Measurements from ENCODE around the gene PSMB7. TPM values are rescaled to one million over a fixed set of nuclear protein-coding genes. Genes with fewer than 3 reads are reported as not detected.
"Not testable (repeated sequence)": the region's sequence is repeated elsewhere in the genome, so short reads cannot be mapped to it uniquely, and the experiment has no call there.

The PSMB7 gene
- total RNA-seq, 1 donor from 2014 or later = 120 TPM

GRCh38 chr9:124428751-124429529, 13.7 kb upstream of the PSMB7 start:
- no peaks in the 10 kb centered on the region for H3K36me3 Mint-ChIP-seq (ENCODE audit: low read depth)
- no peak overlapping the region for H3K4me3 Mint-ChIP-seq
- no peak for ATAC-seq (ENCODE audit: low read depth)
- no peak for TF ChIP-seq CTCF (IDR thresholded peaks at IDR 0.05)
- peaks cover 2% of the 10 kb centered on the region for H3K27me3 Mint-ChIP-seq
- no peaks in the 10 kb centered on the region for H3K9me3 Mint-ChIP-seq
- ChIA-PET CTCF (no interaction called here), POLR2A (no interaction called here)
- DNase-seq = no peak
- no peaks in the 10 kb centered on the region for H3K4me1 Mint-ChIP-seq
- intact Hi-C loops (cut with micrococcal nuclease) = no loop called here
- no peak overlapping the region for H3K27ac Mint-ChIP-seq

DNA sequence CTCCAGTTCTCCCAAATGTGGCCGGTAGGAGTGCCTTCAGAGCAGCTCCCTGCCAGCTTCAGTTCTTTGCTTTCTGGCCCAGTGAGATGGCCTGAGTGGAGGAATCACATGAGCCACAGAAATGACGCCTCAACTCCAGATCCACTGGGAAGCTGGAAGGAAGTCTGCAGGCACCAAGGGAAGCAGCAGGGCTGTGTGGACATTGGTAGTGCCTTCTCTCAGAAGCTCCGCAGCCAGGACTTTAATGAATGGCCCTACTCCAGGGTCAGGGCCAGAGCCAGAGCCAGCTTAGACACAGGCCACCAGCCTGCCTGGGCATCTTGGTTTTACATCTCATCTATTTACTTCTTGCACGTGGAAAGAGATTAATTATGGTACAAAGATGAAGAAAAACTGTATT, 12.0 kb upstream of the PSMB7 start:
- no peak for ATAC-seq (ENCODE audit: low read depth)

GRCh38 chr9:124426361-124426760, 11.1 kb upstream of the PSMB7 start:
- Mint-ChIP-seq H3K27me3 (no peaks in the 10 kb centered on the region), H3K9me3 (no peaks in the 10 kb centered on the region), H3K4me1 (no peaks in the 10 kb centered on the region), H3K4me3 (no peak overlapping the region), H3K27ac (no peak overlapping the region), H3K36me3 (ENCODE audit: low read depth) (no peaks in the 10 kb centered on the region)
- intact Hi-C loops (cut with micrococcal nuclease) = no loop called here
- DNase-seq (no peak), ATAC-seq (ENCODE audit: low read depth) (no peak)
- ChIA-PET CTCF (no interaction called here), POLR2A (no interaction called here)
- TF ChIP-seq CTCF (IDR thresholded peaks at IDR 0.05) = no peak

More for the DNA sequence above, 12.0 kb upstream of the PSMB7 start:
- H3K36me3 Mint-ChIP-seq (ENCODE audit: low read depth) = no peaks in the 10 kb centered on the region
- no peak for DNase-seq
- H3K9me3 Mint-ChIP-seq = no peaks in the 10 kb centered on the region
- H3K27ac Mint-ChIP-seq = no peak overlapping the region
- no peaks in the 10 kb centered on the region for H3K27me3 Mint-ChIP-seq
- intact Hi-C loops (cut with micrococcal nuclease) = no loop called here
- TF ChIP-seq CTCF (IDR thresholded peaks at IDR 0.05) = no peak
- CTCF ChIA-PET = no interaction called here
- H3K4me3 Mint-ChIP-seq = no peak overlapping the region
- H3K4me1 Mint-ChIP-seq = no peaks in the 10 kb centered on the region
- POLR2A ChIA-PET = no interaction called here

GRCh38 chr9:124425733-124426132, 10.5 kb upstream of the PSMB7 start:
- H3K4me1 Mint-ChIP-seq; H3K27ac Mint-ChIP-seq; ATAC-seq (ENCODE audit: low read depth); H3K27me3 Mint-ChIP-seq; DNase-seq; intact Hi-C loops (cut with micrococcal nuclease); CTCF ChIA-PET; H3K9me3 Mint-ChIP-seq; H3K4me3 Mint-ChIP-seq; POLR2A ChIA-PET; H3K36me3 Mint-ChIP-seq (ENCODE audit: low read depth): not testable (repeated sequence)

GRCh38 chr9:124423591-124423990, 8.3 kb upstream of the PSMB7 start:
- no peaks in the 10 kb centered on the region for H3K36me3 Mint-ChIP-seq (ENCODE audit: low read depth)
- no peaks in the 10 kb centered on the region for H3K9me3 Mint-ChIP-seq
- no peak for TF ChIP-seq CTCF (IDR thresholded peaks at IDR 0.05)
- no peak for DNase-seq
- ChIA-PET POLR2A (no interaction called here), CTCF (no interaction called here)
- H3K27ac Mint-ChIP-seq = no peak overlapping the region
- intact Hi-C loops (cut with micrococcal nuclease) = no loop called here
- no peak overlapping the region for H3K4me3 Mint-ChIP-seq
- no peaks in the 10 kb centered on the region for H3K27me3 Mint-ChIP-seq
- no peak for ATAC-seq (ENCODE audit: low read depth)
- H3K4me1 Mint-ChIP-seq = peaks cover 2% of the 10 kb centered on the region

DNA sequence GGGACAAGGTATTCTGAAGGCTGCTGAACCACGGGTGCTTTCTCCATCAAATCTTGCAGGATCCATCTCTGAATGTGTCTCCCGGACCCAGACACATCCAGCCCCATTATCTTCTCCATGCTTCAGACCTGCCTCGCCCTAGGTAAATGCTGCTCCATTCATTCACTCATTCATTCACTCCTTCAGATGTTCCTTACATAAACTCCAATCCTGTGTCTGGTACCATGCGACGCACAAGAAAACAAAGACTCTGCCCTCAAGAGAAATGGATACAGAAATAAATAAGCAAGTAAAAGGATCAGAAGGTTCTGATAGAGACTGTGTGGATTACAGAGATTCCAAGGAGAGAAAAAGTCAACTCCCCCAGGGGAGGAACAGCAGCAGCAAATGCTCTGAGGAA, 7.9 kb upstream of the PSMB7 start:
- TF ChIP-seq CTCF (IDR thresholded peaks at IDR 0.05) = no peak
- no peak overlapping the region for H3K4me3 Mint-ChIP-seq
- H3K36me3 Mint-ChIP-seq (ENCODE audit: low read depth) = no peaks in the 10 kb centered on the region
- no peak overlapping the region for H3K27ac Mint-ChIP-seq
- intact Hi-C loops (cut with micrococcal nuclease) = no loop called here
- CTCF ChIA-PET = no interaction called here
- H3K4me1 Mint-ChIP-seq = peaks cover 2% of the 10 kb centered on the region
- H3K9me3 Mint-ChIP-seq = no peaks in the 10 kb centered on the region
- POLR2A ChIA-PET = no interaction called here
- DNase-seq (no peak), ATAC-seq (ENCODE audit: low read depth) (no peak)
- H3K27me3 Mint-ChIP-seq = no peaks in the 10 kb centered on the region

Measured in activated B cell treated with CpG ODN at 0.5 μM for 24 hours (primary cell).